Measurements from ENCODE around the gene SLC16A1.
A peak's percentile ranks its signal among the peaks of the same experiment; 100 is the strongest.
"Not testable (repeated sequence)": the region's sequence is repeated elsewhere in the genome, so short reads cannot be mapped to it uniquely, and the experiment has no call there.

The SLC16A1 gene

DNA sequence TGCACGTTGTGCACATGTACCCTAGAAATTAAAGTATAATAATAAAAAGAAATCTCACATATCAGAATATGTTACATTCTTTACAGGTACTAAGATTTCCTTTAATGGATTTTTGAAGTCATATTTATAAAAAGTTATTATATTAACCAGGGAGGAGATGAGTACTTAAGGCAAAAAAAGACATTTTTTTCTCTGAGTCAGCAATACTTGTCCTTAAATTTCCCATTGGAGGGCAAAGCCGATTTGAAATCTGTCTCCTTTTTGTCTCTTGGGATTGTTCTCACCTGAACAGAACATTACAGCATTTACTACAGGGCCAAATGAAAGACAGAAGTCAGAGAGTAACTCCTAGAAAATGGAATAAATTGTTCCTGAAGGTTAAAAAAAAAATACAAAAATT is 26.3 kb upstream of the SLC16A1 start:
- H3K4me3 ChIP-seq (ENCODE audit: low read length), result no peak overlapping the region
- TF ChIP-seq, protein P1, sequence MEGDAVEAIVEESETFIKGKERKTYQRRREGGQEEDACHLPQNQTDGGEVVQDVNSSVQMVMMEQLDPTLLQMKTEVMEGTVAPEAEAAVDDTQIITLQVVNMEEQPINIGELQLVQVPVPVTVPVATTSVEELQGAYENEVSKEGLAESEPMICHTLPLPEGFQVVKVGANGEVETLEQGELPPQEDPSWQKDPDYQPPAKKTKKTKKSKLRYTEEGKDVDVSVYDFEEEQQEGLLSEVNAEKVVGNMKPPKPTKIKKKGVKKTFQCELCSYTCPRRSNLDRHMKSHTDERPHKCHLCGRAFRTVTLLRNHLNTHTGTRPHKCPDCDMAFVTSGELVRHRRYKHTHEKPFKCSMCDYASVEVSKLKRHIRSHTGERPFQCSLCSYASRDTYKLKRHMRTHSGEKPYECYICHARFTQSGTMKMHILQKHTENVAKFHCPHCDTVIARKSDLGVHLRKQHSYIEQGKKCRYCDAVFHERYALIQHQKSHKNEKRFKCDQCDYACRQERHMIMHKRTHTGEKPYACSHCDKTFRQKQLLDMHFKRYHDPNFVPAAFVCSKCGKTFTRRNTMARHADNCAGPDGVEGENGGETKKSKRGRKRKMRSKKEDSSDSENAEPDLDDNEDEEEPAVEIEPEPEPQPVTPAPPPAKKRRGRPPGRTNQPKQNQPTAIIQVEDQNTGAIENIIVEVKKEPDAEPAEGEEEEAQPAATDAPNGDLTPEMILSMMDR (conservative IDR thresholded peaks at IDR 0.05; ENCODE audit: low read length), result no peak
- no peak for DNase-seq (ENCODE audit: low read depth)

DNA sequence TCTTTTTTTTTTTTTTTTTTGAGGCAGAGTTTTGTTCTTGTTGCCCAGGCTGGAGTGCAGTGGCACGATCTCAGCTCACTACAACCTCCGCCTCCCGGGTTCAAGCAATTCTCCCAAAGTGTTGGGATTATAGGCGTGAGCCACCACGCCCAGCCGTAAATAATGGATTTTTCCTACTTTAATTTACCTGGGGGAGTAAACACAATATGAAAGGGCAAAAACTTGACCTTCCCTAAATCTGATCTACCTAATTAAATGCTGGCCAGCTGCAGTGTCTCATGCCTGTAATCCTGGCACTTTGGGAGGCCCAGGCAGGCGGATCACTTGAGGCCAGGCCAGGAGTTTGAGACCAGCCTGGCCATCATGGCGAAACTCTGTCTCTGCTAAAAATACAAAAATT is 25.8 kb upstream of the SLC16A1 start:
- DNase-seq (ENCODE audit: low read depth); H3K4me3 ChIP-seq (ENCODE audit: low read length): not testable (repeated sequence)

DNA sequence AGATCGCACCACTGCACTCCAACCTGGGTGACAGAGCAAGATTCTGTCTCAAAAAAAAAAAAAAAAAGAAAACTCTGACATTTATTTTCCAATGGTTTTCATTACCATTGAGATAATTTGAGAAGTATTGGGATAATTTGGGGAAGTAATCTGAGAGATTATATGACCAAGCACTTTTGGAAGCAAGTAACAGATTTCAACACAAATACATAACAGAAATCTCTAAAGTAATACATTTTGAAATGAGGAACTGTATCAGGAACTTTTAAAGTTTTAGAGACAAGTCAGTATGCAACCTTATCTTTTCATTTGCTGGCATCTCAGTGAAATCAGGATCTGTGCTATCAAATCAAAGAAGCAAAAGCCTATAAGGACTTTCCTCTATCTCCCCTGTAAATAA is 25.4 kb upstream of the SLC16A1 start:
- no peak for DNase-seq (ENCODE audit: low read depth)
- H3K4me3 ChIP-seq (ENCODE audit: low read length), result no peak overlapping the region
- TF ChIP-seq, protein P1 (conservative IDR thresholded peaks at IDR 0.05; ENCODE audit: low read length), result no peak

DNA sequence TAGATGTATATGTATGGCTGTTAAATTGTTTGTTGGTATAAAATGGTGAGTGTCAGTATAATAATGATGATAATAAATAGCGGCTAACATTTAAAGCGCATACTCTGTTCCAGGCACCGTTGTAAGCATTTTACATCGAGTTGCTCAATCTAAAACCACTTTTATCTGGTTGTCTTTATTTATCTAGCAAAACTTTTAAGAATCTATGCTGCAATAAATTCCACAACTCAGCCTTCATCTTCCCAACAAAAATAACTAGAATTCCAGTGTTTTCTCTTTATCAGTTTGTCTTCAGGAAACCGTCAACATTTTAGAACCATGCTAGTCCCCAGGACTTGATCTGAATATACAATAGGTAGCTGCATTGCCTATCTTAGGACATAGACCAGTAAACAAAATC is 19.3 kb upstream of the SLC16A1 start:
- no peak overlapping the region for H3K4me3 ChIP-seq (ENCODE audit: low read length)
- no peak for DNase-seq (ENCODE audit: low read depth)
- TF ChIP-seq, protein P1 (conservative IDR thresholded peaks at IDR 0.05; ENCODE audit: low read length), result no peak

DNA sequence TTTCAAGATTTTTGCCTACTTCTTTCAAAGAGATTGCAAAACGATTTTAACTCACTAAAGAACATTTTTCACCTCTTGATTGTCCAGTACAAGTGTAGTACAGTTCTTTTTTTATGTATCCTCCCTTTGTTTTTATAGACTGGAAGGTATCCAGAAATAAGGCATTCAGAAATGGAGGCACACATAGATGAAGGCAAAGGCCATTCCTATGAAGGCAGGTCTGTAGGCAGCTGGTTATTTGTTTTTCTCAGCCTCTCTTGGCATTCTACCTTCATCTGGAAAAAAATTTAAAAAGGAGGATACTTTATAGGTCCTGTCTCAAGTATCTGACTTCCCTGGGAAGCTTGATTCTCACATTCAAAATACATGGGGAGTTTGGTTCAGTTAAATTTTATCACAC is 18.6 kb upstream of the SLC16A1 start:
- TF ChIP-seq, protein P1 (conservative IDR thresholded peaks at IDR 0.05; ENCODE audit: low read length), result no peak
- no peak for DNase-seq (ENCODE audit: low read depth)
- no peak overlapping the region for H3K4me3 ChIP-seq (ENCODE audit: low read length)

DNA sequence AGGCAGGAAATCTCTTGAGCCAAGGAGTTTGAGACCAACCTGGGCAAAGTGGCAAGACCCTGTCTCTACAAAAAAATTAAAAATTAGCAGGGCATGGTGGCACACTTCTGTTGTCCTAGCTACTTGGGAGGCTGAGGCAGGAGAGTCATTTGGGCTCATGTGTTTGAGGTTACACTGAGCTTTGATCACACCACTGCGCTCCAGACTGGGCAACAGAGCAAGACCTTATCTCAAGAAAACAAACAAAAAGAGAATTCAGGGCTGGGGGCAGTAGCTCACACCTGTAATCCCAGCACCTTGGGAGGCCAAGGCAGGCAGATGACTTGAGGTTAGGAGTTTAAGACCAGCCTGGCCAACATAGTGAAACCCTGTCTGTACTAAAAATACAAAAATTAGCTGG is 17.8 kb upstream of the SLC16A1 start:
- no peak for DNase-seq (ENCODE audit: low read depth)
- TF ChIP-seq, protein P1 (conservative IDR thresholded peaks at IDR 0.05; ENCODE audit: low read length), result no peak
- H3K4me3 ChIP-seq (ENCODE audit: low read length), result no peak overlapping the region

DNA sequence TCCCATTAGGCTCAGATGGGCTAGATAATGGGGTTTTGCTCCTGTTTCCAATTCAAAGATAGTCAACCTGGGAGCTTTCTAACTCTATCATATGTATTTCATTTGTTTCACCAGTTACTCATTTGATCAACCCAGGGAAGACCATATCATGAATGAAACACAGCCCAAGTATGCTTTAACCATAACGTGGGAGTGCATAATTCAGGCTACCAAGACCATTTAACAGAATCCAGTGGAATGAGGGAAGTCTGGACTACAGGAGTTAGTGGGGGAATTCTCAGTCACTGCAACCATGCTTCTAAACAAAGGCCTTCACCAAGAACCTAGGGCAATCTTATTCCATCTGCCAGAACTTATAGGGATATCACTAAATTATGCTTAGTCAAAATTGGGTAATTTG is 15.0 kb upstream of the SLC16A1 start:
- TF ChIP-seq, protein P1 (conservative IDR thresholded peaks at IDR 0.05; ENCODE audit: low read length), result no peak
- DNase-seq (ENCODE audit: low read depth), result peak; percentile 49
- no peak overlapping the region for H3K4me3 ChIP-seq (ENCODE audit: low read length)

DNA sequence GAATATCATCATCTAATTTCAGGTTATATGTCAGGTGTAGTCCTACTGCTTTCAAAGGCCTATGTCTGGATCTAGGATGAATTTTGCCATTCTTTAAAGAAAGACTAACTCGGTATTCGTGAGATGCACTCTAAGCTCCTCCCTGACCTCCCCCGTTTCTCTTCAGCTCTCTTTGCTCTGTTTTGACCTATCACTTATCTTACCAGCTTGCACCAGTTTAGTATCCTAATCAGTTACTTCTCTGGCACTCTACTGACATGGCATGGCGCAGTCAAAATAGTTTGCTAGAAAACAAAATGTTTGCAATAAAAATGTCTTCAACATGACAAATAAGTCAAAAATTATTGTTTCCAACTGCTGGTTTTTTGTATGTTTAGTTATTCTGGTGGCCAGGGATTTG is 8.4 kb upstream of the SLC16A1 start:
- DNase-seq (ENCODE audit: low read depth), result no peak
- H3K4me3 ChIP-seq (ENCODE audit: low read length), result no peak overlapping the region
- TF ChIP-seq, protein P1 (conservative IDR thresholded peaks at IDR 0.05; ENCODE audit: low read length), result no peak
